GM19239 (cell line): Measurements from ENCODE around the gene RIC8A.

Experiments used
- DNase-seq: peaks from one replicate; pipeline ENCODE4 v3.0.0; 2011; ENCODE audit warnings: low spot score; ENCODE audit not compliant: insufficient read length
- FAIRE-seq: peaks from 2 replicates; lab custom pipeline; 2011; peaks lifted over from hg19 to GRCh38; lab: Jason Lieb, UNC

Gene RIC8A

DNA sequence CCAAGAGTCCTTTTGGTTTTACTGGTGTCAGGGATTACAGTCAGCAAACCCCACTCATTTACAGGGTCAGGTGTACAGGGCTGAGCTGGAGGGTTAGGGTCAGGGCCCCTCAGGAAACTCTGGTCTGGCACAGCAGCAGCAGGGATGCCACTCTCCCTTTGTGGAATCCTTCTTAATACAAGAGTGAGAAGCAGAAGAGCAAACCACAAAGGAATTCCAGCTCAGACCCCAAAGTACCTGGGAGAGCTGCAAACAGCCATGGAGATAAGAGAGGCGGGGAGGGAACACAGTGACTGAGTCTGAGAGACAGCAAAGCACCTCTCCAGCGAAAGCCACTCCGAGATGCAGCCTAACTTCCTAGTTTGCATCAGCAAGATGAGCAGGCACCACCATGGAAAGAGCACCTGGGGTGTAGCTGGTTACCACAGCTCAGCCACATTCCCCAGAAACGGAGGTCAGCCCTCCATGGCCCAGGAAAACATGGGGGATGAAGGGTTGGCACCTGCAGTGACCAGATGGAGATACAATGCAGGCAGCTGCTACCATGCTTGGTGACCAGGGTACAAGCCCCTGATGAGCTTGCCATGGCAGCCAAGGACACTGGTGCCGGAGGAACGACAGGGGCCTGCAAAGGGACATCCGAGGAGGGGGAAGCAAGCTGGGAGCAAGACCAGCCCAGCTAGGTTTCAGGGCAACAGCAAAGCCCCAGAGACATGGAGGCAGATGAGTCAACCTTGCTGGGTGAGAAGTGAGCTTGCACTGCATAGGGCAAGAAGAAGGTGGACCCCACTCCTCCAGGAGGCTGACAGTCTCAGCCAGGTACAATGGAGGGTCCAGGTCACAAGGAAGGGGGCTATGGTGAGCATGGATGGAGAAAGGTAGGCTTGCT is 4.2 kb upstream of the RIC8A start:
- FAIRE-seq (no peak), DNase-seq (no peak)

DNA sequence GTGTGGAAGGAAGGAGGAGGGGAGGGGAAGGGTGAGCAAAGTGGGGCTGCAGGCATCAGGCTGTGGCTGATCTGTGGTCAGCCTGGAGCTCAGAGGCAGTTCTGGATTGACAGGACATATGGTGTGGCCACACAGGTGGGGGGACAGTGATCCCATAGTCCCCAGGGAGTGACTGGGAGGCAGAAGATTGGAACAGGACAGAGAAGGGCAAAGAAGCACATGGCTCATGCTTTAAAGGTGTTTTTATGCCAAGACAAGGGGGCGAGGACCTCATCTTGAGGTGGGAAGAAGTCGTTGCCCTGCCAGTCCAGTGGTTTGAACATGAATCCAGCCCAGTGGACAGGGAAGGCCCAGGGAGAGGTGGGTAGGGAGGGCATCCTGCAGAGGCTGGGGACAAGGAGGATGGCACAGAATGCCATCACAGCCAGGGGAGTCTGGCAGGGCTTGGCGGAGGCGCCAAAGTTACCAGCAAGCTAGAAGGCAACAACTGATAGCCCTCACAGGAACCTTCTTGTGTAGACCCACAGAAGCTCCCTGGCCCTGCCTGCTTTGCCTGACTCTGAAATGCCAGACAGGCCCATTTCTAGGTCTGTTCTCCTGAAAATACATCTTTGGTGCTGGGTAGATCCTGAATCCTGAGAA is 3.4 kb upstream of the RIC8A start:
- DNase-seq (no peak), FAIRE-seq (no peak)

DNA sequence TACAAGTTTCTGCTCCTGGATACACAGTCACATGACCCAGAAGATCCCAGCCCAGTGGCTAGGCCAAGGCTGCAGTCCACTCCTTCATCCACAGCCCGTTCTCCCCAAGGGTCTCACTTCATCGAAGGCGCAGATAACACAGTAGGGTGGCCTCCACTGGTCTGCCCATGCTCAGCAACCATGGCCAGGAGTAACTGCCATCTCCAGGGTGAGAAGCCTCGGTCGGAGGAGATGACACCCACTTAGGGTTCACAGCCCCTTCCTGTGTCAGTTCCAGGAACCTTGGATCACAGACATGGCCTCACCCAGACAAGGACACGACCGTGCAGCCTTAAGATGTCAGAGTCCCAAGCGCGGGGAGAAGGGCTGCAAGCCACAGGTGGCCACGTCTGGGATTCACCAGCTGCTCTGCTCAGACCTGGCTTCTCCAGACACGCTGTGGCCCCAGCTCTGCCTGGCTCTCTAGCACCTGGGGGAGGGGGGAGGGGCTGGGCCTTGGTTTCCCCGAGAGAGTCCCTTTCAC is 2.9 kb upstream of the RIC8A start:
- no peak for FAIRE-seq
- no peak for DNase-seq

DNA sequence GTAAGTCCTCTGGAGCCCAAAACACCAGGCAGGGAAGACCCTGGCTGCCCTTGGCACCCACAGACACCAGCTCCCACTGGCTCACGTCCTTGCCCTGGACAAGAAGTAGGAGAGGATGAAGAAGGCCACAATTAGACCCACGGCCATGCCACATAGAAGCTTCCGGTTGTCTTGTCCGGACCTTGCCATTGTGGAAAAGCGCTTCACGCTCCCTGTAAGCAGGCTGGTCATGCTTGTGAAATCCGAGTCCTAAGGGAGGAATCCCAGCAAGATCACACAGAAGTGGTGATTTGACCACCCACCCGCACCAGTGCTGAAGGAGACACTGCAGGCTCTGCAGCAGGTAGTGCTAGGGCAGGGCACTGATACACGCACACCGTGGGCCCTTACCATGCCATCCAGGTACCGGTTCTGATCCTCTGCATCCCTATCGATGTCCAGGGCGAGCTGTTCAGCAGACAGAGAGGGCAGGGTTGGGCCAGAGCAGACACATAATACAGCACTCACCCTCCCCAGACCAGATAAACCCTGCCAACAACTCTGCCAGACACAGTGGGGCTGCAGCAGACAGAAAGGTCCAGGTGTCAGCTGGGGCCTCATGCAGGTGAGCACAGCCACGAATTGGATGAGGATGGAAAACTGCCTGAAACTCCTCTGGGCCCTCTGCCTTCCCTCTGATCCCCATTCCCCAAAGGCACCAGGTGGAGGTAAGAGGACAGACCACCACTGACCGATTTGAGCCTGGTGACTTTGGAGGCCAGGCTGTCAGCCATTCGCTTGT is 2.1 kb upstream of the RIC8A start:
- no peak for DNase-seq
- no peak for FAIRE-seq

DNA sequence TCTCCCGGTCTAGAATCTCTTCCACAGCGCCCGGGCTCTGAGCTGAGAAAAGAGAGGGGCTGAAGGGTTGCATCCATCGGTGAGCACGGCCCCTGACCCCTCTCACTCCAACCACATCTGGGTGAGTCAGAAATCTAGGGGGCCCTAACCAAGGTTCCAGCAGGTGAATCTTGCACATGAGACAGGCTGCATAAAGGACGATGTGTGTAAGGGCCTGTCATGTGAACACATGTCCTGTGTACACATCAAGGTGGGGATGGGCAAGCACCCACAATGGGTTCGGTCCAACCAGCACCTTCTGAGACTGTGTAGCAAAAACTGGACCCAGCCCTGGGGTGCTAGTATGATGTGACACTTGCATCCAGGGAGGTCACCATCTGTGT is 1.5 kb upstream of the RIC8A start:
- DNase-seq: no peak
- peak; percentile 48 for FAIRE-seq

DNA sequence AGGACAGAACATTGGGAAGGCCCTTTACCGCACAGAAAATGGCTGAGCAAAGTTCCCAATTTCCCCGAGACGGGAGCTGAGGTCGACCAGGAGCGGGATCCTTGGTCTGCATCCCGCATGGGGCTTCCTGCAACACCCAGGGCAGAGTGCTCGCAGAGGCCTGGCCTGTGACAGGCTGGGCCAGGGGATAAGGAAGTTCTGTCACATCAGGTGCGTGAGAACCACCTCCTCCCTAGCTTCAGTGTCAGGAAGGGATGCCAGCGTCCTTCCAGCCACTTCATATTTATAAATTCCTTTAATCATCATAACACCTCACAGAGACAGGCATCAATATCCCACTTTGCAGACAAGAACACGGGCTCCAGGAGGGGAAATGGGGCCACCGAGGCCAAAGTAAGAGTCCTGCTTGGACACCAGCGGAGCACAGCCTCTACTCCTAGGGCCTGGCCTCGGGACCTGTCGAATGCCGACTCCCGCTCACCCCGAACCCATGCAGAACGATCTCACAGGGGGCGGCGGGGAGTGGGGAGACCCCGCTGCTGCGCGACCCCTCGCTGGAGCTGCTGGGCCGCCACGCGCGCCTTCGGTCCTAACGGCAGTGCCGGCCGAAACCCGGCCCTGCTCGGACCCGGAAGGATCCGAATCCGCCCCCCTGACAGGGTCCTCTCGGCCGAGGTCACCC is 841 bp upstream of the RIC8A start:
- FAIRE-seq (peak; percentile 14), DNase-seq (peak; percentile 32)

DNA sequence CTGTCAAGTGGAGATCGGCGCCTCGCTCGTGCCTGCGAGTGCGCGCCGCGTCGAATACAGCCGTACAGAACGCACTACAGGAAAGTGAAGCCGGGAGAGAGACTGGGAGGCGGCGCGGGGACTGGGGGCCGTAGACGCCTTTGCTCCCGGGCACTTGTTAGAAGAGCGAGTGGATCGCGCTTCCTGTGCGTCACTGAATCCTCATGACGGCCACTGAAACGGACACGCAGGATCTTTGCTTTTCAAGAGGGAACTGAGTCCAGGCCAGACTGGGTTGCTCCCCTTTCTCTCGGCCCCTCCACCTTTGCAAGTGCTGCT is 314 bp downstream of the RIC8A start:
- DNase-seq (peak; percentile 22), FAIRE-seq (peak; percentile 26)

DNA sequence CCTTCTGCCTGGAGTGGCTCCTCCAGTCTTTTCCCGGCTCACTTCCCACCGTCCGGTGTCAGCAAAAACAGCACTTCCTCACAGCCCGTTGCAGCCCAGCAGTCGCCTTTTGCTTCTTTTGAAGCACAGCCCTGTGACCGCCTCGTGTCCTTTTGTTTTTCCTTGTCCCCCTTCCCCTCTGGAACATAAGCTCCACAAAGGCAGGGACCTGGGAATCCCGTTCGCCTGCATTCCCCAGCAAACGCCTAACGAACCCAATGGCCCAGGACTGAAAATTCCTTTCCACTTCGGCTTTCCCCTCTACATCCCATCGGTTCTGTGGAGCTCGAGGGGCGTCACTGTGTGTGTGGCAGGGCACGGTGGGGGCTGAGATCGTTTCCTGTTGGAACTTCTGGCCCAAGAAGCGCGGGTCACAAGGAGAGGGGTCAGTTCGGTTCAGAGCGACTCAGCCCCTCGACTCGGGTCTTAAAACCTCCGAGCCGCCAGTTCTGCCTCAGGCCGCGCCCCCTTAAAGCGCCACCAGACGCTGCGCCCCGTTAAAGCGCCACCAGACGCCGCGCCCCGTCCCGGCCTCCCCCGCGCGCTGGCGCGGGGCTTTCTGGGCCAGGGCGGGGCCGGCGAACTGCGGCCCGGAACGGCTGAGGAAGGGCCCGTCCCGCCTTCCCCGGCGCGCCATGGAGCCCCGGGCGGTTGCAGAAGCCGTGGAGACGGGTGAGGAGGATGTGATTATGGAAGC is 841 bp downstream of the RIC8A start:
- DNase-seq: peak; percentile 95
- FAIRE-seq: no peak

DNA sequence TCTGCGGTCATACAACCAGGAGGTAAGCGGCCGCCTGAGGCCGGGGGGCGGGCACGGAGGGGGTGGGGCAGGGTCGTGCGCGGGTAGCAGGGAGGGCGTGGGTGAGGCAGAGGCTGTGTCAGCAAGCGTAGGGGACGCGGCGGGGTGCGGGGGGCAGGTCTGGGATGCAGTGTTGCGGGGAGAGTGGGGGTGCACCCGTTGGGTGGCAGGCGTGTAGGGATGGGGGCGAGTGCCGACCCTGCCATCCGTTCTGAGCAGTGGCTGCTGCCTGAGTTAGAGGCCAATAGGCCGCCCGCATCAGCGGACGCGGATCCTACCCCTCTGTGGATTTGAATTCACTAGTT is 1.4 kb downstream of the RIC8A start:
- FAIRE-seq (no peak), DNase-seq (no peak)

DNA sequence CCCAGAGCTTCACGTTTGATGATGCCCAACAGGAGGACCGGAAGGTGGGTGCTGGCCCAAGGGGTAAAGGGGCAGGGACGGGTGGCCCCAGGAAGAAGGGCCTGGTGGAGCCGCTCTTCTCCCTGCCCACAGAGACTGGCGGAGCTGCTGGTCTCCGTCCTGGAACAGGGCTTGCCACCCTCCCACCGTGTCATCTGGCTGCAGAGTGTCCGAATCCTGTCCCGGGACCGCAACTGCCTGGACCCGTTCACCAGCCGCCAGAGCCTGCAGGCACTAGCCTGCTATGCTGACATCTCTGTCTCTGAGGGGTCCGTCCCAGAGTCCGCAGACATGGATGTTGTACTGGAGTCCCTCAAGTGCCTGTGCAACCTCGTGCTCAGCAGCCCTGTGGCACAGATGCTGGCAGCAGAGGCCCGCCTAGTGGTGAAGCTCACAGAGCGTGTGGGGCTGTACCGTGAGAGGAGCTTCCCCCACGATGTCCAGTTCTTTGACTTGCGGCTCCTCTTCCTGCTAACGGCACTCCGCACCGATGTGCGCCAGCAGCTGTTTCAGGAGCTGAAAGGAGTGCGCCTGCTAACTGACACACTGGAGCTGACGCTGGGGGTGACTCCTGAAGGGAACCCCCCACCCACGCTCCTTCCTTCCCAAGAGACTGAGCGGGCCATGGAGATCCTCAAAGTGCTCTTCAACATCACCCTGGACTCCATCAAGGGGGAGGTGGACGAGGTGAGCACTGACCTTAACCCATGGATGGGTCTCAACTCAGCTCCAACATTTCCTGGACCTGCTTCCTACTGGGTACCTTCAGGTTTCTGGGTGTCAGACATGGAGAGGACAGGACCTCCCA is 2.0 kb downstream of the RIC8A start:
- no peak for FAIRE-seq
- no peak for DNase-seq

DNA sequence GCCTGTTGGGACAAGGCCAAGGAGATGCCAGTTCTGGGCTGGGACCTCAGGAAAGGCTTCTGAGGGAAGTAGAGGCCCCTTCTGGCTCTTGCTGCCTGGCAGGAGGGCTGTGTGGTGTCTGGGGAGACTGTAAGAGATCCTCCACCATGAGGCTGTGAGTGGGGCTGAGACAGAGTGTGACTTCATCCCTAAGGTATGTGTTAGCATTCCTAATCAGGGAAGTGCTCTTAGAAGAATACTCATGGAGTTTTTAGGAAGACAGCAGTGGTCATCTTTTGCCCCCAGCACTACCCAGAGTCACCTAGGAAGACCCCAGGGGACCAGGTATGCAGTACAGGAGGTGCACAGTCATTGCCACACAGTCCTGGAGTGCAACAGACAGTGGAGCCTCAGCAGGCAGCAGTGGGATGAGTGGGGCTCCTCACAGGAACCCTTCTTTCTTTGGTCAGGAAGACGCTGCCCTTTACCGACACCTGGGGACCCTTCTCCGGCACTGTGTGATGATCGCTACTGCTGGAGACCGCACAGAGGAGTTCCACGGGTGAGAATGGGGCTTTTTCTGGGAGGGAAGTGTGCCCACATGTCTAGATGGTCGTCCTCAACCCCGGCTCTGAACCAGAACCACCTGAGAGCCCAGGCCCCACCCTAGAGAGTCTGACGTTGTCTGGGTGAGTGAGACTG is 2.8 kb downstream of the RIC8A start:
- DNase-seq: no peak
- no peak for FAIRE-seq

DNA sequence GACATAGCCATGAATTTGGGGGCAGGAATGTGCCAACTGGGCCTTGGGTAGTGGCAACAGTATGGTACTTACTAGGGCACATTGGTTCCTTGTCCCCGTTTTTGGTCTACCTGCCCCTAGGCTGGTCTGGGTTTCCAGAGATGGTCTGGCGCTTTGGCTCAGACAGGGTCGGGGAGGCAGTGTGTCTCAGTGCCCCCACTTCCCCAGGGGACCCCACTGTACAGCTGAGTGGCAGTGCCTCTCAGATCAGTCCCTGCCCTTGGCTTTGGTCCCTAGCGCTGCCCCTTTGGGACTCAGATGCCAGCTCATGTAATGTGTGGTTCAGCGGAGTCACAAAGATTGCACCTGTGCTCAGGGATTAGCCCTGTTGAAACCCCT is 3.3 kb downstream of the RIC8A start:
- FAIRE-seq (no peak), DNase-seq (no peak)

DNA sequence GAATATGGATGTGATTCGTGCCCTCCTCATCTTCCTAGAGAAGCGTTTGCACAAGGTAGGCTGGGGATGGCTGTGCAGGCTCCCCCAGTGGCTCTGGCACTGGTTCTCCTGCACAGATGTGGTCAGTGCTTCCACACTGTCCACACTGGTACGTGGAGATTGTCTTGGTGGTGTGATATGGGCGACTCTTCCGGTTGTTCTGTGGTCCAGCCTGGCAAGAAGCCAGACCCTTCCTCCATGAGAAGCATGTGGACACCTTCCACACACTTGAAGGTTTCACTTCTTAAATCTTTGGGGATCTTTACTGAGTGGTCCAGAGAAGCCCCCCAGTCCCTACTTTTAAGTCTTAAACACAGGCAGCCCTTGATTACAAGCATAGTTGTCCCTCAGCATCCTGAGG is 3.8 kb downstream of the RIC8A start:
- FAIRE-seq (no peak), DNase-seq (no peak)

DNA sequence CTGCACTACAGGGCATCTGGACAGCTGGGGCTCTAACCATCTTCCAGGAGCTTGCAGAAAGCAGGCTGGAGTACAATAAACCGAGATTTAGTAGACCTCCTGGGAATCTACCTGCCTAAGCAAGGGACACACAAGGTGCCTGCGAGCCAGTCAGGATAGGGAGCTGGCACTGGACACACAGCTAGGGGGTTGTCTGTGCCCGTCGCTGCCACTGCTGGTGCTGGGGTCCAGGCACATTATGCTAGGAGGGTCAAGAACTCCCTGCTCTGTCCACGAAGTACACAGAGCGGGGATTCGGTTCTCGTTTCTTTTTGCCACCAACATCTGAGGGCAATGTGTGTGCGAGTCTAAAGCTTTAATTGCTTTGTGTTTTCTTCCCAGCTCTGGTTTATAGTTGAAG is 4.2 kb downstream of the RIC8A start:
- no peak for DNase-seq
- no peak for FAIRE-seq

DNA sequence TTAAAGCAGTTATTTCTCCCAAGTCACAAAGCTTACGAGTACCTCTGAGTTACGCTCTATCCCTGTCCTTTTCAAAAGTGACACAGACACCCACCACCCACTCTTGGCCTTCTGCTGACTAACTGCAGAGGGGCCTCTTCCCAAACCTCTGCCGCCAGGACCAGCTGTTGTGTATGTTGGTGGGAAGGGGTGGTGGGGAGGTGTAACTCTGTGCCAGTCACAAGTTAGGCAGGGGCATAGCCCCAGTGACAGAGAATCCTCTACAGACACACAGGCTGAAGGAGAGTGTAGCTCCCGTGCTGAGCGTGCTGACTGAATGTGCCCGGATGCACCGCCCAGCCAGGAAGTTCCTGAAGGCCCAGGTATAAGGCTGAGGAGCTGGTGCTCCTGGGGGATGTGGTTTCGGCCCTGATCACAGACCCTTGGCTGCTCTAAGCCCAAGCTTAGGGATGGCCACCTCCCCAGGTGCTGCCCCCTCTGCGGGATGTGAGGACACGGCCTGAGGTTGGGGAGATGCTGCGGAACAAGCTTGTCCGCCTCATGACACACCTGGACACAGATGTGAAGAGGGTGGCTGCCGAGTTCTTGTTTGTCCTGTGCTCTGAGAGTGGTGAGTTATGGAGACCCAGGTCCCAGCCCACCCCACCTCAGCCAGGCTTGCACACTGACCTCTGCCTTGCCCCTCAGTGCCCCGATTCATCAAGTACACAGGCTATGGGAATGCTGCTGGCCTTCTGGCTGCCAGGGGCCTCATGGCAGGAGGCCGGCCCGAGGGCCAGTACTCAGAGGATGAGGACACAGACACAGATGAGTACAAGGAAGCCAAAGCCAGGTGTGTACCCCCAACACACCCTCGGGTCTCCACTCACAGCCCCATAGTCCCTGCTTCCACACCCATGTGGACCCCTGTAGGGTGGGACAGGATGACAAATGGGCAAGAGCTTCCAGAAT is 4.9 kb downstream of the RIC8A start:
- FAIRE-seq (no peak), DNase-seq (no peak)

DNA sequence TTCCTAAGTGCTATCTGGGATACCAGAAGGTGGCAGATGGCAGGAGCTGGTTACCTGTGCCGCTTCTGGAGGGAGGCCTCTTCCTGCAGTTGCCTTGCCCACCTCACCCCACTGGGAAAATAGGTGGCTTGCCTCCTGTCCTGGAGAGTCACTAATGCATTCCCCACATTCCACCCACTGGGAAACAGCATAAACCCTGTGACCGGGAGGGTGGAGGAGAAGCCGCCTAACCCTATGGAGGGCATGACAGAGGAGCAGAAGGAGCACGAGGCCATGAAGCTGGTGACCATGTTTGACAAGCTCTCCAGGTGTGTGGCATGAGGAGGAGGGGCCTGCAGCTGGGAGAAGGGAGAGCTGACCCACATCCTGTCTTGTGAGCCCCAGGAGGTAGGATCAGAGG is 5.6 kb downstream of the RIC8A start:
- no peak for FAIRE-seq
- no peak for DNase-seq

DNA sequence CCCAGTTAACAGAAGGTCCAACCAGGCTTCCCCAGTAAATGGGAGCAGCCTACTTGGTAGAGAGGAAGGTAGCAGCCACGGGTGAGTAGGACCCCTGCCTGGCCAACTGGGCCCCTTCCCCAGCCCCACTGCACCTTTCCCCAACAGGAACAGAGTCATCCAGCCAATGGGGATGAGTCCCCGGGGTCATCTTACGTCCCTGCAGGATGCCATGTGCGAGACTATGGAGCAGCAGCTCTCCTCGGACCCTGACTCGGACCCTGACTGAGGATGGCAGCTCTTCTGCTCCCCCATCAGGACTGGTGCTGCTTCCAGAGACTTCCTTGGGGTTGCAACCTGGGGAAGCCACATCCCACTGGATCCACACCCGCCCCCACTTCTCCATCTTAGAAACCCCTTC is 6.6 kb downstream of the RIC8A start:
- DNase-seq (no peak), FAIRE-seq (no peak)
